Neural progenitor cell (in vitro differentiated cells): Measurements from ENCODE around the gene PHACTR1. TPM values are rescaled to one million over a fixed set of nuclear protein-coding genes. Genes with fewer than 3 reads are reported as not detected.

Experiments
- DNase-seq: peaks from one replicate; pipeline ENCODE4 v3.0.0-alpha.2; 2016; ENCODE audit warnings: low spot score
- H2AFZ ChIP-seq: fragments of 200-600 bp; sonication (generic); replicated peaks from 2 replicates; pipeline ENCODE4 v1.6.1; 2016; ENCODE audit warnings: antibody characterized with exemption
- H3F3A ChIP-seq: fragments of 200-600 bp; sonication (generic); 2 replicates; pipeline ENCODE4 v1.6.1; 2016; ENCODE audit warnings: antibody characterized with exemption, low read depth
- H3K27ac ChIP-seq: fragments of 200-600 bp; sonication (generic); 2 replicates; pipeline ENCODE4 v1.5.1; 2016; ENCODE audit warnings: mild to moderate bottlenecking
- H3K27me3 ChIP-seq: fragments of 200-600 bp; sonication (generic); 2 replicates; pipeline ENCODE4 v1.6.1; 2016; ENCODE audit warnings: mild to moderate bottlenecking, moderate library complexity
- H3K36me3 ChIP-seq: fragments of 200-600 bp; sonication (generic); 2 replicates; pipeline ENCODE4 v1.5.1; 2016
- H3K4me1 ChIP-seq: fragments of 200-600 bp; sonication (generic); 2 replicates; pipeline ENCODE4 v1.6.1; 2016; ENCODE audit warnings: mixed run types
- H3K4me2 ChIP-seq: fragments of 200-600 bp; sonication (generic); 2 replicates; pipeline ENCODE4 v1.6.1; 2016
- H3K4me3 ChIP-seq: fragments of 200-600 bp; sonication (generic); 2 replicates; pipeline ENCODE4 v1.5.1; 2016
- H3K79me2 ChIP-seq: fragments of 200-600 bp; sonication (generic); 2 replicates; pipeline ENCODE4 v1.6.1; 2016; ENCODE audit warnings: low read depth
- H3K9ac ChIP-seq: fragments of 200-600 bp; sonication (generic); 2 replicates; pipeline ENCODE4 v1.6.1; 2016
- H3K9me3 ChIP-seq: fragments of 200-600 bp; sonication (generic); 2 replicates; pipeline ENCODE4 v1.5.1; 2016; ENCODE audit warnings: low read depth
- H4K20me1 ChIP-seq: fragments of 200-600 bp; sonication (generic); 2 replicates; pipeline ENCODE4 v1.6.1; 2016; ENCODE audit warnings: low read depth
- H3K27ac Mint-ChIP-seq: 3 replicates; pipeline ENCODE4 v1.8.0; 2021; ENCODE audit warnings: mixed read lengths
- H3K27me3 Mint-ChIP-seq: 2 replicates; pipeline ENCODE4 v1.8.0; 2022; ENCODE audit warnings: low read depth, mild to moderate bottlenecking, inconsistent platforms, moderate library complexity, mixed read lengths; ENCODE audit not compliant: insufficient read depth
- H3K36me3 Mint-ChIP-seq: 3 replicates; pipeline ENCODE4 v1.8.0; 2021; ENCODE audit warnings: mixed read lengths
- H3K4me1 Mint-ChIP-seq: 3 replicates; pipeline ENCODE4 v1.8.0; 2021; ENCODE audit warnings: mixed read lengths
- H3K4me3 Mint-ChIP-seq: 3 replicates; pipeline ENCODE4 v1.8.0; 2021; ENCODE audit warnings: mild to moderate bottlenecking, moderate library complexity, mixed read lengths
- H3K9me3 Mint-ChIP-seq: 3 replicates; pipeline ENCODE4 v1.8.0; 2020; ENCODE audit warnings: mixed read lengths
- EZH2 ChIP-seq: fragments of 200-600 bp; sonication (generic); IDR thresholded peaks from 2 replicates; pipeline ENCODE4 v1.6.1; 2017; ENCODE audit warnings: antibody characterized with exemption, mild to moderate bottlenecking, moderate library complexity
- EZH2phosphoT487 ChIP-seq: fragments of 200-600 bp; sonication (generic); IDR thresholded peaks from 2 replicates; pipeline ENCODE4 v1.6.1; 2017; ENCODE audit warnings: antibody characterized with exemption
- total RNA-seq: library from RNA; depleted of rRNA; stranded (reverse); fragments of >200 nt; gene quantifications from 2 replicates; pipeline ENCODE4 v1.2.3, GENCODE V29; 2015; ENCODE audit warnings: low replicate concordance
- TF ChIP-seq, protein P1 (sequence below): fragments of 200-600 bp; sonication (generic); IDR thresholded peaks from 2 replicates; pipeline ENCODE4 v1.5.1; 2017; ENCODE audit warnings: antibody characterized with exemption, mild to moderate bottlenecking

Gene PHACTR1
- total RNA-seq, 1 donor from 2014 or later = 2.4 TPM

DNA sequence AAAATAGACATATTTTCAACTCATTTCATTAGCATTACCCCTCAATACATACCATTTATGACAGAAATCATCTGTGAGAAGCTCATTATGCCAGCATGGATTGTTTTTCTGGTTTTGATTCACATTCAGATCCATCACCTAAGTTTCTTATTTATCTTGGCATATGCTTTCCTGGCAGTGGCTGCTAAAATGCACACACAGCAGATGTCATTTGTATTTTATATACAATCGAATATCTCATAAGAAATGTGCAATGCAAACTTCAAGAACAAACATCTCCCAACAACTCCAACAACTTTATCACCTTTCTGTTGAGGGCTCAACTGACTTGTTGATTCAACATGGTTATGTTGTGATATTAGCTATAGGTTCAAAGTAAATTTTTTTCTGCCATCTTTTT is 208.3 kb downstream of the PHACTR1 start:
- Mint-ChIP-seq H3K36me3 (peaks cover 2% of the 10 kb centered on the region), H3K27me3 (peaks cover 2% of the 10 kb centered on the region), H3K4me3 (no peak overlapping the region), H3K4me1 (peaks cover 14% of the 10 kb centered on the region), H3K9me3 (peaks cover 3% of the 10 kb centered on the region), H3K27ac (no peak overlapping the region)
- Histone ChIP-seq H3K27ac (no peak overlapping the region), H3K9ac (no peak overlapping the region), H3K36me3 (no peaks in the 10 kb centered on the region), H3K9me3 (no peaks in the 10 kb centered on the region), H2AFZ (no peak overlapping the region), H3K79me2 (no peaks in the 10 kb centered on the region), H4K20me1 (no peaks in the 10 kb centered on the region), H3K4me2 (no peak overlapping the region), H3K4me1 (peaks cover 31% of the 10 kb centered on the region), H3K27me3 (no peaks in the 10 kb centered on the region), H3K4me3 (no peak overlapping the region), H3F3A (peaks cover 10% of the 10 kb centered on the region)
- no peak for DNase-seq
- TF ChIP-seq EZH2 = no peak
- TF ChIP-seq EZH2phosphoT487 = no peak
- TF ChIP-seq, protein P1, sequence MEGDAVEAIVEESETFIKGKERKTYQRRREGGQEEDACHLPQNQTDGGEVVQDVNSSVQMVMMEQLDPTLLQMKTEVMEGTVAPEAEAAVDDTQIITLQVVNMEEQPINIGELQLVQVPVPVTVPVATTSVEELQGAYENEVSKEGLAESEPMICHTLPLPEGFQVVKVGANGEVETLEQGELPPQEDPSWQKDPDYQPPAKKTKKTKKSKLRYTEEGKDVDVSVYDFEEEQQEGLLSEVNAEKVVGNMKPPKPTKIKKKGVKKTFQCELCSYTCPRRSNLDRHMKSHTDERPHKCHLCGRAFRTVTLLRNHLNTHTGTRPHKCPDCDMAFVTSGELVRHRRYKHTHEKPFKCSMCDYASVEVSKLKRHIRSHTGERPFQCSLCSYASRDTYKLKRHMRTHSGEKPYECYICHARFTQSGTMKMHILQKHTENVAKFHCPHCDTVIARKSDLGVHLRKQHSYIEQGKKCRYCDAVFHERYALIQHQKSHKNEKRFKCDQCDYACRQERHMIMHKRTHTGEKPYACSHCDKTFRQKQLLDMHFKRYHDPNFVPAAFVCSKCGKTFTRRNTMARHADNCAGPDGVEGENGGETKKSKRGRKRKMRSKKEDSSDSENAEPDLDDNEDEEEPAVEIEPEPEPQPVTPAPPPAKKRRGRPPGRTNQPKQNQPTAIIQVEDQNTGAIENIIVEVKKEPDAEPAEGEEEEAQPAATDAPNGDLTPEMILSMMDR = no peak

DNA sequence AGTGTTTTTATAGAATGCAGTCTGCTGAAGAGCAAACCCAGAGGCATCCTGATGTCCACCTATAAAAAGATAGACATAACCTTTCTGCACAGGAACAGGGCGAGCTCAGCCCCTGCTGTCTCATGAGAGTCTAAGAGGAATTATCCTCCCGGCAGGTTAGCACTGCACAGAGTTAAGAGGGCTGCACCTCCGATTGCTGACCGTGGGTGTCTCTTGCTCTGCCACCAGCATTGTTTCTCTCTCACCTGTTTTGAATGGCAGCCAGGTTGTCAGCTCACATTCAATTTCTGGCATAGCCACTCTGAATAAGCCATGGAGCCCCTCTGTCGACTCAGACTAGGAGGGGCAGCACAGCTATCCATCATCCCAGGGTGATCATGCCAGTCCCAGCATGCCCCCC is 211.2 kb downstream of the PHACTR1 start:
- Mint-ChIP-seq H3K9me3 (peaks cover 3% of the 10 kb centered on the region), H3K36me3 (peaks cover 2% of the 10 kb centered on the region), H3K27me3 (peaks cover 3% of the 10 kb centered on the region), H3K4me1 (peaks cover 8% of the 10 kb centered on the region), H3K27ac (no peak overlapping the region), H3K4me3 (no peak overlapping the region)
- Histone ChIP-seq H3K9ac (no peak overlapping the region), H3K4me1 (peaks cover 37% of the 10 kb centered on the region), H3K27ac (no peak overlapping the region), H3K9me3 (no peaks in the 10 kb centered on the region), H3K4me3 (no peak overlapping the region), H3K4me2 (no peak overlapping the region), H3K36me3 (no peaks in the 10 kb centered on the region), H3K79me2 (no peaks in the 10 kb centered on the region), H4K20me1 (no peaks in the 10 kb centered on the region), H2AFZ (no peak overlapping the region), H3F3A (peaks cover 10% of the 10 kb centered on the region), H3K27me3 (no peaks in the 10 kb centered on the region)
- DNase-seq = no peak
- TF ChIP-seq, protein P1 = no peak
- TF ChIP-seq EZH2phosphoT487 = no peak
- no peak for TF ChIP-seq EZH2

DNA sequence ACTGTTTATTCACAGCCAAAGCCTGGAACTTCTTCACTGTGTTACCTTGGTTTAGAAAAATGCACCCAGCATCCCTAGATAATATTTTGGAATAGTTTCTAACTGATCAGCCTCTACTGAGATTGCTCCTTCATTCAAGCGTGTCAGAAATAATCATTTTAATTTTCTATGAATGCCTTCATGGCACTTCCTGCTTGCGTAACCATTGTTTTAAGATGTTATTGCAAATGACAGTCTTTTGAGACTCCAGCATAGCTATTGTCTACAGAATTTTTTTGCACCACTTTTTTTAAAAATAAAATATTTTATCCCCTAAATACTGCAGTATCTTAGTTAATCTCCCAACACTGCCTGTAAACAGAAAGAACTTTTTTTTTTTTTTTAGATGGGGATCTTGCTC is 213.1 kb downstream of the PHACTR1 start:
- Mint-ChIP-seq H3K9me3 (peaks cover 3% of the 10 kb centered on the region), H3K4me3 (no peak overlapping the region), H3K27ac (no peak overlapping the region), H3K36me3 (peaks cover 2% of the 10 kb centered on the region), H3K27me3 (peaks cover 3% of the 10 kb centered on the region), H3K4me1 (peaks cover 8% of the 10 kb centered on the region)
- Histone ChIP-seq H3K27ac (no peak overlapping the region), H3K36me3 (no peaks in the 10 kb centered on the region), H3K9me3 (no peaks in the 10 kb centered on the region), H3K4me1 (peaks cover 27% of the 10 kb centered on the region), H3K79me2 (no peaks in the 10 kb centered on the region), H3K9ac (no peak overlapping the region), H3K4me2 (no peak overlapping the region), H3K27me3 (no peaks in the 10 kb centered on the region), H2AFZ (no peak overlapping the region), H3F3A (peaks cover 10% of the 10 kb centered on the region), H3K4me3 (no peak overlapping the region), H4K20me1 (no peaks in the 10 kb centered on the region)
- DNase-seq = no peak
- TF ChIP-seq EZH2phosphoT487 (no peak), EZH2 (no peak)
- TF ChIP-seq, protein P1 = no peak

DNA sequence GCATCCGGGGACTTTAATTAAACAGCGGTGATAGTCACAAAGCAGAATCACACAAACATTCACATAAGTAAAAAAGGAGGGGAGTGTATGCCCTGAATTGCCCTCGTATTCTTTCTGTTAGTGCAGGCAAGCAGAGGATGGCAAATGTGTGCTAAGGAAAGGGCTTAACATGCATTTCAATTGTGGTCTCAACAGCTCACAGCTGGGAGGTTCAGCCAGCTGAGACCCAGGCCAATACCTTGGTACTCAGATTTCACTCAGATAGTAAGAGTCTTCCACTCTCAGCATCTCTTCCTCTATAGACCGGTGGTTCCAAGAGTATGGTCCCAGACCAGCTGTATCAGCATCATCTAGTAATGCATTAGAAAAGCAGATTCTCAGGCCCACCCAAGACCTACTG is 215.1 kb downstream of the PHACTR1 start:
- no peak overlapping the region for H3K27ac ChIP-seq
- peaks cover 3% of the 10 kb centered on the region for H3K27me3 Mint-ChIP-seq
- TF ChIP-seq, protein P1 = no peak
- TF ChIP-seq EZH2phosphoT487 (no peak), EZH2 (no peak)
- H3K4me3 Mint-ChIP-seq = no peak overlapping the region
- no peaks in the 10 kb centered on the region for H3K36me3 ChIP-seq
- no peaks in the 10 kb centered on the region for H3K36me3 Mint-ChIP-seq
- H3K9ac ChIP-seq = no peak overlapping the region
- H3K9me3 Mint-ChIP-seq = no peaks in the 10 kb centered on the region
- H3K4me1 ChIP-seq = peaks cover 18% of the 10 kb centered on the region
- no peak overlapping the region for H3K4me3 ChIP-seq
- H3K27ac Mint-ChIP-seq = no peak overlapping the region
- H3K9me3 ChIP-seq = no peaks in the 10 kb centered on the region
- H3K79me2 ChIP-seq = no peaks in the 10 kb centered on the region
- H2AFZ ChIP-seq = no peak overlapping the region
- H3F3A ChIP-seq = peaks cover 4% of the 10 kb centered on the region
- H3K4me1 Mint-ChIP-seq = peaks cover 4% of the 10 kb centered on the region
- H3K27me3 ChIP-seq = no peaks in the 10 kb centered on the region
- peak overlapping the region; percentile 11 for H3K4me2 ChIP-seq
- no peaks in the 10 kb centered on the region for H4K20me1 ChIP-seq
- DNase-seq = no peak
